IMR-90 (cell line): ENCODE results near the gene IBA57. TPM values are rescaled to one million over a fixed set of nuclear protein-coding genes. Genes with fewer than 3 reads are reported as not detected.

Source experiments
- ATAC-seq: fragments of 200-7000 bp; cut with Tn5 transposase; 2 replicates; pipeline ENCODE4 v1.9.1; 2020; ENCODE audit warnings: low read depth, mild to moderate bottlenecking, moderate library complexity
- BruUV-seq: library from RNA; stranded (reverse); fragments of 400-500 nt; replicated peaks from 2 replicates; lab custom pipeline; 2021; lab: Mats Ljungman, UMichigan
- CTCF ChIA-PET: fragments of 300-600 bp; formaldehyde crosslinking; extraction: SDS; loops from one replicate; lab custom pipeline; 2021; ENCODE audit warnings: antibody characterized with exemption; lab: Yijun Ruan, JAX
- POLR2A ChIA-PET: fragments of 300-600 bp; sonication (Branson Sonifier 250); formaldehyde crosslinking; loops from one replicate; lab custom pipeline; 2022; ENCODE audit warnings: antibody characterized with exemption; ENCODE audit not compliant: unreplicated experiment; lab: Charles Lee
- DNase-seq: peaks from one replicate; pipeline ENCODE4 v3.0.0; 2013
- H2AFZ ChIP-seq: replicated peaks from 2 replicates; pipeline ENCODE3; 2013; ENCODE audit warnings: low read length, mild to moderate bottlenecking; ENCODE audit not compliant: poor library complexity
- H2AK5ac ChIP-seq: 2 replicates; pipeline ENCODE4 v1.6.1; 2013; ENCODE audit warnings: low read depth, low read length, inconsistent platforms
- H2AK9ac ChIP-seq: replicated peaks from 2 replicates; pipeline ENCODE3; 2013; ENCODE audit warnings: mild to moderate bottlenecking, low read depth, low read length, moderate library complexity; ENCODE audit not compliant: poor library complexity
- H2BK120ac ChIP-seq: 2 replicates; pipeline ENCODE4 v1.6.1; 2013; ENCODE audit warnings: low read depth, low read length, inconsistent platforms
- H2BK15ac ChIP-seq: 3 replicates; pipeline ENCODE4 v1.6.1; 2013; ENCODE audit warnings: low read depth, low read length, inconsistent platforms
- H2BK20ac ChIP-seq: 2 replicates; pipeline ENCODE4 v1.6.1; 2013; ENCODE audit warnings: low read depth, mild to moderate bottlenecking, inconsistent platforms, low read length, moderate library complexity
- H2BK5ac ChIP-seq: 2 replicates; pipeline ENCODE4 v1.6.1; 2013; ENCODE audit warnings: mild to moderate bottlenecking, low read depth, low read length, inconsistent platforms; ENCODE audit not compliant: poor library complexity, severe bottlenecking
- H3K14ac ChIP-seq: replicated peaks from 2 replicates; pipeline ENCODE4 v1.6.1; 2013; ENCODE audit warnings: low read depth, low read length, inconsistent platforms
- H3K18ac ChIP-seq: 2 replicates; pipeline ENCODE4 v1.6.1; 2013; ENCODE audit warnings: low read depth, low read length, control low read depth
- H3K23ac ChIP-seq: 2 replicates; pipeline ENCODE4 v1.6.1; 2013; ENCODE audit warnings: low read depth, low read length, inconsistent platforms
- H3K27ac ChIP-seq: 2 replicates; pipeline ENCODE4 v1.5.1; 2013; ENCODE audit warnings: mild to moderate bottlenecking, control low read depth, low read length; ENCODE audit not compliant: insufficient read depth
- H3K27me3 ChIP-seq: 2 replicates; pipeline ENCODE4 v1.6.1; 2013; ENCODE audit warnings: low read length; ENCODE audit not compliant: control insufficient read depth, insufficient read depth
- H3K36me3 ChIP-seq: 2 replicates; pipeline ENCODE4 v1.6.1; 2013; ENCODE audit warnings: low read length, mixed read lengths; ENCODE audit not compliant: control insufficient read depth, insufficient read depth
- H3K4ac ChIP-seq: 2 replicates; pipeline ENCODE4 v1.6.1; 2013; ENCODE audit warnings: low read depth, low read length, inconsistent platforms
- H3K4me1 ChIP-seq: 2 replicates; pipeline ENCODE4 v1.6.1; 2013; ENCODE audit warnings: low read length, mixed read lengths; ENCODE audit not compliant: control insufficient read depth, insufficient read depth
- H3K4me2 ChIP-seq: 2 replicates; pipeline ENCODE4 v1.6.1; 2013; ENCODE audit warnings: low read depth, mild to moderate bottlenecking, control low read depth, low read length, moderate library complexity
- H3K4me3 ChIP-seq: 2 replicates; pipeline ENCODE4 v1.5.1; 2013; ENCODE audit warnings: low read depth, mild to moderate bottlenecking, control low read depth, low read length, moderate library complexity; ENCODE audit not compliant: insufficient read depth
- H3K56ac ChIP-seq: 2 replicates; pipeline ENCODE4 v1.6.1; 2013; ENCODE audit warnings: low read length, inconsistent platforms; ENCODE audit not compliant: insufficient read depth; ENCODE audit errors: extremely low read depth
- H3K79me1 ChIP-seq, 2 experiments: 2 replicates each; pipeline ENCODE4 v1.6.1; 2013; ENCODE audit warnings: low read length in 2 of 2, inconsistent platforms in 1 of 2, low read depth in 1 of 2
- H3K9ac ChIP-seq: 2 replicates; pipeline ENCODE4 v1.6.1; 2013; ENCODE audit warnings: low read depth, low read length, control low read depth
- H3K9me1 ChIP-seq: 2 replicates; pipeline ENCODE4 v1.6.1; 2013; ENCODE audit warnings: low read length, inconsistent platforms; ENCODE audit not compliant: insufficient read depth
- H3K9me3 ChIP-seq: 2 replicates; pipeline ENCODE4 v1.6.1; 2013; ENCODE audit warnings: low read length; ENCODE audit not compliant: control insufficient read depth, insufficient read depth
- H4K20me1 ChIP-seq: 2 replicates; pipeline ENCODE4 v1.6.1; 2013; ENCODE audit warnings: low read length, inconsistent platforms; ENCODE audit not compliant: insufficient read depth
- H4K5ac ChIP-seq: 2 replicates; pipeline ENCODE4 v1.6.1; 2013; ENCODE audit warnings: mild to moderate bottlenecking, low read depth, low read length, control low read depth
- H4K8ac ChIP-seq, 2 experiments: 2 replicates each; pipeline ENCODE4 v1.6.1; 2013; ENCODE audit warnings: low read depth in 2 of 2, low read length in 2 of 2, control low read depth in 1 of 2, inconsistent platforms in 1 of 2
- H4K91ac ChIP-seq: 2 replicates; pipeline ENCODE4 v1.6.1; 2013; ENCODE audit warnings: low read depth, low read length, inconsistent platforms; ENCODE audit not compliant: insufficient read depth
- BHLHE40 ChIP-seq: fragments of 150-350 bp; IDR thresholded peaks from 2 replicates; pipeline ENCODE4 v1.6.1; 2016; ENCODE audit warnings: mild to moderate bottlenecking, low read depth, low read length
- CEBPB ChIP-seq: IDR thresholded peaks from 2 replicates; pipeline ENCODE4 v1.6.1; 2012; ENCODE audit warnings: low read depth, low read length, improper control_type of control experiment
- CHD1 ChIP-seq: IDR thresholded peaks from 2 replicates; pipeline ENCODE4 v1.6.1; 2012; ENCODE audit warnings: low read depth, low read length, improper control_type of control experiment
- CTCF ChIP-seq: conservative IDR thresholded peaks from 2 replicates; pipeline ENCODE4 v1.5.1; 2012; ENCODE audit warnings: mild to moderate bottlenecking, low read depth, low read length, improper control_type of control experiment
- FOS ChIP-seq: fragments of 150-350 bp; IDR thresholded peaks from 2 replicates; pipeline ENCODE4 v1.6.1; 2016; ENCODE audit warnings: low read depth, low read length
- MAFK ChIP-seq: IDR thresholded peaks from 2 replicates; pipeline ENCODE4 v1.6.1; 2012; ENCODE audit warnings: low read depth, low read length, improper control_type of control experiment
- MAZ ChIP-seq: IDR thresholded peaks from 2 replicates; pipeline ENCODE4 v1.6.1; 2012; ENCODE audit warnings: low read depth, mild to moderate bottlenecking, low read length, improper control_type of control experiment, moderate library complexity, borderline replicate concordance
- NFE2L2 ChIP-seq: fragments of 150-350 bp; IDR thresholded peaks from 2 replicates; pipeline ENCODE4 v1.6.1; 2016; ENCODE audit warnings: low read depth, mild to moderate bottlenecking, low read length
- RFX5 ChIP-seq: IDR thresholded peaks from 2 replicates; pipeline ENCODE4 v1.8.0; 2012; ENCODE audit warnings: low read depth, mild to moderate bottlenecking, low read length, moderate library complexity
- SMC3 ChIP-seq: fragments of 150-350 bp; IDR thresholded peaks from 2 replicates; pipeline ENCODE4 v1.6.1; 2016; ENCODE audit warnings: low read depth, mild to moderate bottlenecking, antibody characterized with exemption, low read length, moderate library complexity
- WGBS, 2 experiments: methylation state at CpG; one replicate each; pipeline versions ENCODE4 v1.1.5 to v1.1.7; 2013; ENCODE audit warnings: missing lambda C conversion rate in 2 of 2; ENCODE audit not compliant: insufficient read length in 1 of 2; ENCODE audit errors: extremely low coverage in 2 of 2; 5-methylcytosine and 5-hydroxymethylcytosine counted together
- dilution Hi-C: fragments of 300-500 bp; cut with HindIII; formaldehyde crosslinking; loops from one replicate; pipeline ENCODE4 v1.14.3; 2018; ENCODE audit warnings: low sequenced_read_pairs; ENCODE audit not compliant: unreplicated experiment
- in situ Hi-C: fragments of 300-500 bp; cut with MboI; formaldehyde crosslinking; loops from 3 replicates; pipeline ENCODE4 v1.14.3; 2019; ENCODE audit warnings: low sequenced_read_pairs, inconsistent platforms, mixed read lengths
- intact Hi-C: fragments of 100-400 bp; cut with micrococcal nuclease; formaldehyde crosslinking; loops from 2 replicates; pipeline ENCODE4 v1.10.0; 2022
- polyA plus RNA-seq, 3 experiments: library from polyadenylated mRNA; depleted of rRNA; stranded (reverse); fragments of >200 nt; gene quantifications; 2 replicates each; pipeline ENCODE4 v1.2.3, GENCODE V29; 2012; ENCODE audit warnings: low replicate concordance in 1 of 3
- total RNA-seq: library from RNA; depleted of rRNA; stranded (reverse); fragments of >200 nt; gene quantifications from 2 replicates; pipeline ENCODE4 v1.2.3, GENCODE V29; 2012

IBA57 gene
- total and polyA plus RNA-seq, 2 of the 4 experiments (the other 2 are of a cell fraction): 2.0 to 2.6 TPM

GRCh38 chr1:228164561-228165371, 838 bp upstream of the IBA57 start:
- Histone ChIP-seq H2AK9ac (peak overlapping the region; percentile 82), H3K27ac (peak overlapping the region; percentile 80), H2BK120ac (peak overlapping the region; percentile 4; the same call in 1 of the 2 replicates), H2AFZ (peak overlapping the region; percentile 95), H3K4me3 (peak overlapping the region; percentile 71), H2AK5ac (peak overlapping the region; percentile 89), H3K4me2 (peak overlapping the region; percentile 97), H3K9me3 (no peaks in the 10 kb centered on the region), H2BK5ac (peak overlapping the region; percentile 57), H4K20me1 (no peaks in the 10 kb centered on the region), H3K18ac (peak overlapping the region; percentile 63), H4K91ac (peak overlapping the region; percentile 14), H3K9me1 (peaks cover 14% of the 10 kb centered on the region; the same call in 1 of the 2 replicates), H4K8ac (peak overlapping the region; percentile 67 to 98), H3K56ac (peak overlapping the region; percentile 60; the same call in 1 of the 2 replicates), H4K5ac (peak overlapping the region; percentile 92), H3K4ac (peak overlapping the region; percentile 79), H3K79me1 (peaks cover 10 to 35% of the 10 kb centered on the region in 2 experiments), H2BK20ac (no peak overlapping the region), H3K4me1 (peaks cover 12% of the 10 kb centered on the region), H3K9ac (peak overlapping the region; percentile 79), H2BK15ac (no peak overlapping the region), H3K36me3 (0 out of 2 replicates have a peak, but pooled peaks cover 2% of the 10 kb centered on the region), H3K23ac (peak overlapping the region; percentile 14; the same call in 1 of the 2 replicates), H3K14ac (peak overlapping the region; percentile 78), H3K27me3 (no peaks in the 10 kb centered on the region)
- ChIA-PET POLR2A (interaction anchor here (0.5 to 1.0 kb wide), 3 partner anchors 12 to 323 kb away, joined by 3 to 22 read pairs (median 3); no protein-coding TSS in a partner anchor), CTCF (interaction anchor here (0.6 to 1.0 kb wide), 3 partner anchors 13 to 167 kb away, joined by 3 to 4 read pairs (median 3); no protein-coding TSS in a partner anchor)
- DNase-seq: no peak
- in situ Hi-C loops: no loop called here
- ATAC-seq: no peak; the same call in 1 of the 2 replicates
- TF ChIP-seq MAFK (no peak), SMC3 (no peak), FOS (no peak), CTCF (no peak), BHLHE40 (no peak), CHD1 (no peak), NFE2L2 (no peak), CEBPB (no peak), RFX5 (no peak), MAZ (no peak)
- intact Hi-C loops: no loop called here
- dilution Hi-C loops: no loop called here
- 100% methylated on average over 1 of the region's 20 CpGs; no CpG with 5 or more reads in 1 of the 2 experiments for WGBS, 2 experiments
- no TSS peak for BruUV-seq
